K562 (cell line): ENCODE results near the gene NUP85. TPM values are rescaled to one million over a fixed set of nuclear protein-coding genes. Genes with fewer than 3 reads are reported as not detected.

Experiments
- HNRNPK ChIP-seq: fragments of 200-400 bp; formaldehyde crosslinking; IDR thresholded peaks from one replicate; pipeline ENCODE4 v1.6.1; 2018; ENCODE audit warnings: mild to moderate bottlenecking, low read depth, low read length; ENCODE audit not compliant: poor library complexity, severe bottlenecking
- NR2C1 ChIP-seq, 2 experiments: fragments of 450-650 bp; IDR thresholded peaks; 2 replicates each; pipeline ENCODE4 v1.6.1; 2017; ENCODE audit warnings: mild to moderate bottlenecking in 2 of 2, antibody characterized with exemption in 1 of 2, inconsistent platforms in 1 of 2, missing compliant biosample characterization in 1 of 2, missing genetic modification characterization in 1 of 2
- PHTF2 ChIP-seq: fragments of 250-450 bp; sonication (Bioruptor Pico); IDR thresholded peaks from 2 replicates; pipeline ENCODE4 v1.5.0; 2021; ENCODE audit warnings: mild to moderate bottlenecking
- PTBP1 ChIP-seq: fragments of 200-400 bp; formaldehyde crosslinking; IDR thresholded peaks from 2 replicates; pipeline ENCODE4 v1.6.1; 2017; ENCODE audit warnings: low read depth, low read length
- RAD21 ChIP-seq, 2 experiments: fragments of 250-450 bp in 1 of 2; fragments of 450-650 bp in 1 of 2; sonication (Bioruptor Pico) in 1 of 2; formaldehyde crosslinking in 1 of 2; IDR thresholded peaks in 1 of 2; conservative IDR thresholded peaks in 1 of 2; 2 replicates each; pipeline versions ENCODE4 v1.4.0 to v1.8.0; 2020 to 2022; ENCODE audit warnings: mild to moderate bottlenecking in 2 of 2, moderate library complexity in 1 of 2
- ZNF444 ChIP-seq: fragments of 250-450 bp; sonication (Bioruptor Pico); IDR thresholded peaks from 2 replicates; pipeline ENCODE4 v1.4.0; 2020; ENCODE audit warnings: mild to moderate bottlenecking, moderate library complexity
- polyA plus RNA-seq, 8 experiments: library from polyadenylated mRNA; depleted of rRNA in 4 of 8; stranded (reverse) in 5 of 8; unstranded in 3 of 8; fragments of >200 nt; fragmentation: Nextera tagmentation in 2 of 8; fragmentation: Illumina TruSeq in 1 of 8; extraction: Ambion mirVana in 2 of 8; extraction: Trizol in 1 of 8; gene quantifications; 2 replicates each; pipeline versions ENCODE4 v1.2.1 to v1.2.3, GENCODE V29; 2011 to 2014; ENCODE audit warnings: inconsistent platforms in 1 of 8, missing spikeins in 1 of 8
- total RNA-seq, 7 experiments: library from RNA; depleted of rRNA in 6 of 7; stranded (reverse); fragments of >200 nt in 6 of 7; fragmentation: Illumina TruSeq in 2 of 7; extraction: Trizol in 2 of 7; gene quantifications; 2 replicates each; pipeline versions ENCODE4 v1.2.1 to v1.2.3, GENCODE V29; 2011 to 2021; ENCODE audit warnings: low replicate concordance in 1 of 7
- TF ChIP-seq, protein P1 (sequence below): fragments of 250-450 bp; sonication (Bioruptor Pico); IDR thresholded peaks from 2 replicates; pipeline ENCODE4 v1.8.0; 2022; ENCODE audit warnings: inconsistent platforms, mild to moderate bottlenecking, moderate library complexity, borderline replicate concordance
- TF ChIP-seq, protein P2 (sequence below): fragments of 250-450 bp; sonication (Bioruptor Pico); IDR thresholded peaks from 2 replicates; pipeline ENCODE4 v1.4.0; 2020; ENCODE audit warnings: mild to moderate bottlenecking
- TF ChIP-seq, protein P3 (sequence below): sonication (generic); formaldehyde crosslinking; IDR thresholded peaks from 2 replicates; pipeline ENCODE4 v1.8.0; 2022; ENCODE audit warnings: mild to moderate bottlenecking, missing genetic modification reagents
- TF ChIP-seq, protein P4 (sequence below): fragments of 450-650 bp; IDR thresholded peaks from 2 replicates; pipeline ENCODE4 v1.6.1; 2018; ENCODE audit warnings: mild to moderate bottlenecking, low read depth; ENCODE audit not compliant: partially characterized antibody
- TF ChIP-seq, protein P5 (sequence below), 2 experiments: IDR thresholded peaks; 2 replicates each; pipeline ENCODE4 v1.6.1; 2011; ENCODE audit warnings: borderline replicate concordance in 1 of 2, control low read depth in 1 of 2, low read depth in 1 of 2, low read length in 1 of 2, mild to moderate bottlenecking in 1 of 2, mixed read lengths in 1 of 2, moderate library complexity in 1 of 2; ENCODE audit not compliant: insufficient read depth in 1 of 2, insufficient read length in 1 of 2, poor library complexity in 1 of 2, severe bottlenecking in 1 of 2; ENCODE audit errors: extremely low read depth in 1 of 2

NUP85 gene
- total and polyA plus RNA-seq, 9 of the 15 experiments (the other 6 are each of a cell fraction or from before 2014, with no cell fraction given) = 50.2 to 177 (median 110) TPM

DNA sequence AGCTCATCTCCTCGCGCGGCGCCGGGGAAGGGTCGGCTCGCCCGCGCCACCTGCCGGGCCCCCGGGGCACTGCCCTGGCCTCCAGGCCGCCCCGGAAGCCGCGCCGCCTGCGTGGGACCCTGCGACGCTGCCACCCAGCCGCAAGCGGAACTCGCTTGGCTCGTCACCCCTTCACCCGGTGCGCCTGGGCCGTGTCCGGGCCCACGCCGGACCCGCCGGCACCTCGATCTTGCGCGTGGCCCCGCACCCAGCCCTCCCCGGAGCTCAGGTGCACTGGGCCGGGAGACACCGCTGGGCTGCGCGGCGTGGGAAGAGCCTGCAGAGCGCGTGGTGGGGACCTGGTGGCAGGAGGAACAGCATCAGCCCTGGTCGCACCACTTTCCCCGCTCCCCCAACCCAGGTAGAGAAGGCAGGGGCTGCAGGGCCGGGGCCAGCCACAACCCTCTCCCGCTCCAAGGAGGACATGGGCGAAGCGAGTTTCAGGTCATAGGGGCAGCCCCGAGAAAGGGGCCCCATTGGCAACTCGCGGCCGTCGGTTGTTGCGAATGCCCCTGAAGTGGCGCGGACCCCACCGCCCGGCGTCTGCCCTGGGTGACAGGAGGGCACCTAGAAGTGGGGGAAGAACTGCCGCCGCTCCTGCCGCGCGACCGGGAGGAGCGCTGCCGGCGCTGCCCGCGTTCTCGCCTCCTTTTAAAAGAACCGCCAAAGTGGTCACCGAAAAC, 65.9 kb downstream of the NUP85 start (continued):
- TF ChIP-seq, protein P1, sequence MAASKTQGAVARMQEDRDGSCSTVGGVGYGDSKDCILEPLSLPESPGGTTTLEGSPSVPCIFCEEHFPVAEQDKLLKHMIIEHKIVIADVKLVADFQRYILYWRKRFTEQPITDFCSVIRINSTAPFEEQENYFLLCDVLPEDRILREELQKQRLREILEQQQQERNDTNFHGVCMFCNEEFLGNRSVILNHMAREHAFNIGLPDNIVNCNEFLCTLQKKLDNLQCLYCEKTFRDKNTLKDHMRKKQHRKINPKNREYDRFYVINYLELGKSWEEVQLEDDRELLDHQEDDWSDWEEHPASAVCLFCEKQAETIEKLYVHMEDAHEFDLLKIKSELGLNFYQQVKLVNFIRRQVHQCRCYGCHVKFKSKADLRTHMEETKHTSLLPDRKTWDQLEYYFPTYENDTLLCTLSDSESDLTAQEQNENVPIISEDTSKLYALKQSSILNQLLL (CRISPR knock-in tag) = no peak
- TF ChIP-seq PHTF2 (CRISPR knock-in tag) = no peak
- TF ChIP-seq NR2C1 (IDR thresholded peaks at IDR 0.05) = no peak
- TF ChIP-seq NR2C1 (tag; IDR thresholded peaks at IDR 0.05) = no peak
- no peak for TF ChIP-seq ZNF444 (CRISPR knock-in tag)
- TF ChIP-seq, protein P2, sequence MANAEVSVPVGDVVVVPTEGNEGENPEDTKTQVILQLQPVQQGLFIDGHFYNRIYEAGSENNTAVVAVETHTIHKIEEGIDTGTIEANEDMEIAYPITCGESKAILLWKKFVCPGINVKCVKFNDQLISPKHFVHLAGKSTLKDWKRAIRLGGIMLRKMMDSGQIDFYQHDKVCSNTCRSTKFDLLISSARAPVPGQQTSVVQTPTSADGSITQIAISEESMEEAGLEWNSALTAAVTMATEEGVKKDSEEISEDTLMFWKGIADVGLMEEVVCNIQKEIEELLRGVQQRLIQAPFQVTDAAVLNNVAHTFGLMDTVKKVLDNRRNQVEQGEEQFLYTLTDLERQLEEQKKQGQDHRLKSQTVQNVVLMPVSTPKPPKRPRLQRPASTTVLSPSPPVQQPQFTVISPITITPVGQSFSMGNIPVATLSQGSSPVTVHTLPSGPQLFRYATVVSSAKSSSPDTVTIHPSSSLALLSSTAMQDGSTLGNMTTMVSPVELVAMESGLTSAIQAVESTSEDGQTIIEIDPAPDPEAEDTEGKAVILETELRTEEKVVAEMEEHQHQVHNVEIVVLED (CRISPR knock-in tag) = peak; percentile 74
- TF ChIP-seq PTBP1 = no peak
- TF ChIP-seq, protein P3, sequence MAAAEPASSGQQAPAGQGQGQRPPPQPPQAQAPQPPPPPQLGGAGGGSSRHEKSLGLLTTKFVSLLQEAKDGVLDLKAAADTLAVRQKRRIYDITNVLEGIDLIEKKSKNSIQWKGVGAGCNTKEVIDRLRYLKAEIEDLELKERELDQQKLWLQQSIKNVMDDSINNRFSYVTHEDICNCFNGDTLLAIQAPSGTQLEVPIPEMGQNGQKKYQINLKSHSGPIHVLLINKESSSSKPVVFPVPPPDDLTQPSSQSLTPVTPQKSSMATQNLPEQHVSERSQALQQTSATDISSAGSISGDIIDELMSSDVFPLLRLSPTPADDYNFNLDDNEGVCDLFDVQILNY (CRISPR knock-in tag) = 0 out of 2 replicates have a peak, but pooled peaks have one; percentile 46
- TF ChIP-seq, protein P4, sequence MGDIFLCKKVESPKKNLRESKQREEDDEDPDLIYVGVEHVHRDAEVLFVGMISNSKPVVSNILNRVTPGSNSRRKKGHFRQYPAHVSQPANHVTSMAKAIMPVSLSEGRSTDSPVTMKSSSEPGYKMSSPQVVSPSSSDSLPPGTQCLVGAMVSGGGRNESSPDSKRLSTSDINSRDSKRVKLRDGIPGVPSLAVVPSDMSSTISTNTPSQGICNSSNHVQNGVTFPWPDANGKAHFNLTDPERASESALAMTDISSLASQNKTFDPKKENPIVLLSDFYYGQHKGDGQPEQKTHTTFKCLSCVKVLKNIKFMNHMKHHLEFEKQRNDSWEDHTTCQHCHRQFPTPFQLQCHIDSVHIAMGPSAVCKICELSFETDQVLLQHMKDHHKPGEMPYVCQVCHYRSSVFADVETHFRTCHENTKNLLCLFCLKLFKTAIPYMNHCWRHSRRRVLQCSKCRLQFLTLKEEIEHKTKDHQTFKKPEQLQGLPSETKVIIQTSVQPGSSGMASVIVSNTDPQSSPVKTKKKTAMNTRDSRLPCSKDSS = no peak
- TF ChIP-seq RAD21 (CRISPR knock-in tag; conservative IDR thresholded peaks at IDR 0.05 in 1 of 2, IDR thresholded peaks at IDR 0.05 in 1 of 2) = peak; percentile 13 to 64; a peak in 2 of 4 replicates
- TF ChIP-seq, protein P5, sequence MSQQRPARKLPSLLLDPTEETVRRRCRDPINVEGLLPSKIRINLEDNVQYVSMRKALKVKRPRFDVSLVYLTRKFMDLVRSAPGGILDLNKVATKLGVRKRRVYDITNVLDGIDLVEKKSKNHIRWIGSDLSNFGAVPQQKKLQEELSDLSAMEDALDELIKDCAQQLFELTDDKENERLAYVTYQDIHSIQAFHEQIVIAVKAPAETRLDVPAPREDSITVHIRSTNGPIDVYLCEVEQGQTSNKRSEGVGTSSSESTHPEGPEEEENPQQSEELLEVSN (IDR thresholded peaks at IDR 0.05; ENCODE audit: borderline replicate concordance in 1 of 2, extremely low read depth in 1 of 2, insufficient read depth in 1 of 2, insufficient read length in 1 of 2, low read depth in 1 of 2, low read length in 1 of 2, poor library complexity in 1 of 2, severe bottlenecking in 1 of 2) = peak; percentile 65 to 75
- TF ChIP-seq HNRNPK = no peak
